ENCODE measurements around the gene SET.

Gene SET

GRCh38 chr9:128713941-128714573 is 25.0 kb downstream of the SET start:
- DNase-seq: no peak

GRCh38 chr9:128714586-128715435 is 25.8 kb downstream of the SET start:
- no peak for DNase-seq

GRCh38 chr9:128715436-128715750 is 26.4 kb downstream of the SET start:
- DNase-seq: no peak

- no peak for DNase-seq
Measured at GRCh38 chr9:128716581-128717254, 27.7 kb downstream of the SET start.

- DNase-seq: no peak
Measured at GRCh38 chr9:128718047-128718446, 29.0 kb downstream of the SET start.

GRCh38 chr9:128718475-128718874 is 29.5 kb downstream of the SET start:
- DNase-seq: no peak

- no peak for DNase-seq
Measured at GRCh38 chr9:128719919-128720605, 31.0 kb downstream of the SET start.

GRCh38 chr9:128720841-128721486 is 31.9 kb downstream of the SET start:
- no peak for DNase-seq

GRCh38 chr9:128721487-128722010 is 32.5 kb downstream of the SET start:
- DNase-seq: no peak

- no peak for DNase-seq
Measured at GRCh38 chr9:128722380-128723351, 33.6 kb downstream of the SET start.

- DNase-seq: no peak
Measured at GRCh38 chr9:128723352-128723865, 34.4 kb downstream of the SET start.

GRCh38 chr9:128723866-128724743 is 35.1 kb downstream of the SET start, which contains the start of gene ZDHHC12:
TSS of gene ZDHHC12 (minus strand) at chr9:128724127. CDS start at chr9:128724093, 34 bp downstream.
- peak; percentile 96 for DNase-seq

- peak; percentile 90 for DNase-seq
Measured at GRCh38 chr9:128724744-128725211, 35.8 kb downstream of the SET start.

- no peak for DNase-seq
Measured at GRCh38 chr9:128727640-128728248, 38.7 kb downstream of the SET start.

GRCh38 chr9:128728298-128728697 is 39.3 kb downstream of the SET start:
- no peak for DNase-seq

GRCh38 chr9:128729302-128729701 is 40.3 kb downstream of the SET start:
- DNase-seq: no peak

- no peak for DNase-seq
Measured at GRCh38 chr9:128729766-128730517, 40.9 kb downstream of the SET start.

- no peak for DNase-seq
Measured at GRCh38 chr9:128731093-128731492, 42.1 kb downstream of the SET start.

- no peak for DNase-seq
Measured at GRCh38 chr9:128731691-128732090, 42.7 kb downstream of the SET start.
